Esophagus muscularis mucosa (tissue), 3 donors: ENCODE measurements around the gene SLC9A8.

Experiments
- EP300 ChIP-seq: sonication (generic); formaldehyde crosslinking; IDR thresholded peaks from one replicate; pipeline ENCODE4 v1.6.1; 2017; ENCODE audit warnings: antibody characterized with exemption
- TF ChIP-seq, protein P1 (sequence below), 3 experiments: fragments of 200-600 bp in 2 of 3; fragments of 450-650 bp in 1 of 3; sonication (generic) in 2 of 3; IDR thresholded peaks; one replicate each; pipeline ENCODE4 v1.5.1; 2017 to 2019; ENCODE audit warnings: antibody characterized with exemption in 3 of 3, mild to moderate bottlenecking in 2 of 3, moderate library complexity in 1 of 3

DNA sequence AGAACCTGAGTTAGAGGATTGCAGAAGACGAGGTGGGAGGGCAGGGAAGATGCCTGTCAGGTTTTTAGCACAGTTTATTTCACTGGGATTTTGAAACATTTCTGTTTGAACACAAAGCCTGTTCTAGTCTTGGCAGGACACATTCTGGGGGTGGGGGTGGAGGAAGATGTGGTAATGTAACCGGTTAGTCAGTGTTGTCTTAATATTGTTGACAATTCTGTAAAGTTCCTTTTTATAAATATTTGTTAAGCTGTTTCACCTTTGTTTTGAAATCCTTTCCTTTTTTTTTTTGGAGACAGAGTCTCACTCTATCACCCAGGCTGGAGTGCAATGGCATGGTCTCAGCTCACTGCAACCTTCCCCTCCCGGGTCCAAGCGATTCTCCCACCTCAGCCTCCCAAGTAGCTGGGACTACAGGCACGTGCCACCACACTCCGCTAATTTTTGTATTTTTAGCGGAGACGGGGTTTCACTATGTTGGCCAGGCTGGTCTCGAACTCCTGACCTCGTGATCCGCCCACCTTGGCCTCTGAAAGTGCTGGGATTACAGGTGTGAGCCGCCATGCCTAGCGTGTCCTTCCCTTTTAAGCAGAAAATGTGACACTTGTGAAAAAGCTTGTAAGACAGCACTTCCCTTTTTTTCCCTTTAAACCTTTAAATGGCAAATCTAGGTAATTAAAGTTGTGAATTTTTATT is 20.2 kb downstream of the SLC9A8 start:
- TF ChIP-seq, protein P1, sequence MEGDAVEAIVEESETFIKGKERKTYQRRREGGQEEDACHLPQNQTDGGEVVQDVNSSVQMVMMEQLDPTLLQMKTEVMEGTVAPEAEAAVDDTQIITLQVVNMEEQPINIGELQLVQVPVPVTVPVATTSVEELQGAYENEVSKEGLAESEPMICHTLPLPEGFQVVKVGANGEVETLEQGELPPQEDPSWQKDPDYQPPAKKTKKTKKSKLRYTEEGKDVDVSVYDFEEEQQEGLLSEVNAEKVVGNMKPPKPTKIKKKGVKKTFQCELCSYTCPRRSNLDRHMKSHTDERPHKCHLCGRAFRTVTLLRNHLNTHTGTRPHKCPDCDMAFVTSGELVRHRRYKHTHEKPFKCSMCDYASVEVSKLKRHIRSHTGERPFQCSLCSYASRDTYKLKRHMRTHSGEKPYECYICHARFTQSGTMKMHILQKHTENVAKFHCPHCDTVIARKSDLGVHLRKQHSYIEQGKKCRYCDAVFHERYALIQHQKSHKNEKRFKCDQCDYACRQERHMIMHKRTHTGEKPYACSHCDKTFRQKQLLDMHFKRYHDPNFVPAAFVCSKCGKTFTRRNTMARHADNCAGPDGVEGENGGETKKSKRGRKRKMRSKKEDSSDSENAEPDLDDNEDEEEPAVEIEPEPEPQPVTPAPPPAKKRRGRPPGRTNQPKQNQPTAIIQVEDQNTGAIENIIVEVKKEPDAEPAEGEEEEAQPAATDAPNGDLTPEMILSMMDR (IDR thresholded peaks at IDR 0.05), result no peak
- no peak for TF ChIP-seq EP300
